ENCODE measurements around the gene B4GALNT2. TPM values are rescaled to one million over a fixed set of nuclear protein-coding genes. Genes with fewer than 3 reads are reported as not detected.
A peak's percentile ranks its signal among the peaks of the same experiment; 100 is the strongest.

The B4GALNT2 gene
- total RNA-seq, 4 donors from 2014 or later = 0.04 to 0.98 (median 0.80) TPM

DNA sequence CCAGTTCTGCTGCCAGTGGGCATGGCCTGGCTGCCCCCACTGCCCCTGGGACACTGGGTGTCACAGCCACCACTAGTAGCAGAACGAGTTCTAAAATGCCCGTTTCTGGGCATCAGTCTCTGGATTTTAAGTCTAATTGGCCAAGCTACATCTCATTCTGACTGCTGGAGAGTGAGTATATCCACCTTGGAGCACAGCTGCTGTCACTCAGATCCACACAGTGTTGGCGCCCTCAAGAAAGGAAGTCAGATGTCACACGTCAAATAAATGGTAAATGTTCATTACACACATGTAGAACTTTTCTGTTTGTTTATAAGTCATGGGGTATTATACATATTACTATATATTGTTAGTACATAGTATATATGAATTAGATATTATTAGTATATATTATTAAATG lies 58.4 kb downstream of the B4GALNT2 start:
- WGBS, 2 donors = 35 to 38% methylated on average over 4 of the region's 4 CpGs
- DNase-seq (ENCODE audit: low spot score in 2 of 2) = no peak
- TF ChIP-seq CTCF (IDR thresholded peaks at IDR 0.05) (no peak), POLR2A (IDR thresholded peaks at IDR 0.05) (no peak)
- intact Hi-C loops (cut with DNase I; ENCODE audit: low total_unique reads) = no loop called here
- H3K4me3 ChIP-seq (ENCODE audit: low read depth, poor library complexity, severe bottlenecking) = no peak overlapping the region

DNA sequence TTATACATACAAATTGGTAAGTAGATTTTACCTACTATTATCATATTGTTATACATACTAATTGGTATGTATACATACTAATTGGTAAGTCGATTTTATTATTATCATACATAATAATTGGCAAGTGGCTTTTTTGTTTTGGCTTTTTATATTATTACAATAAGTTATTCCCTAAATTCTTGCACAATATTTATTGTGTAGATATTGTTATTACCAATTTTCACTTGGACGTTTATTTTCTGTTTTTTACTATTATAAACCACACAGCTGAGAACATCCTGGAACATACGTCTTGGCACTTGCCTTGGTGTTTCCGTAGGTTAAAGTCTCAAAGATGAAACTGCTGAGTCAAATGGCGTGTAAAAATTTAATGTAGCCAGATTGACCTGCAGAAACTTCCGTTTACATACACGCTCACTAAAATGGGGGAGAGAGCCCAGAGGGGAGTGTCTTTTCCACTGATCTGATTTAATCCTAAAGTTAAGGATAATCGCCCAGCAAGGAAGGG lies 58.9 kb downstream of the B4GALNT2 start:
- H3K4me3 ChIP-seq (ENCODE audit: low read depth, poor library complexity, severe bottlenecking) = peak overlapping the region; percentile 84
- WGBS, 2 donors = 5 to 6% methylated on average over 8 of the region's 8 CpGs
- no peak for DNase-seq (ENCODE audit: low spot score in 2 of 2)
- TF ChIP-seq CTCF (IDR thresholded peaks at IDR 0.05) = no peak
- TF ChIP-seq POLR2A (IDR thresholded peaks at IDR 0.05) = no peak
- intact Hi-C loops (cut with DNase I; ENCODE audit: low total_unique reads) = no loop called here

DNA sequence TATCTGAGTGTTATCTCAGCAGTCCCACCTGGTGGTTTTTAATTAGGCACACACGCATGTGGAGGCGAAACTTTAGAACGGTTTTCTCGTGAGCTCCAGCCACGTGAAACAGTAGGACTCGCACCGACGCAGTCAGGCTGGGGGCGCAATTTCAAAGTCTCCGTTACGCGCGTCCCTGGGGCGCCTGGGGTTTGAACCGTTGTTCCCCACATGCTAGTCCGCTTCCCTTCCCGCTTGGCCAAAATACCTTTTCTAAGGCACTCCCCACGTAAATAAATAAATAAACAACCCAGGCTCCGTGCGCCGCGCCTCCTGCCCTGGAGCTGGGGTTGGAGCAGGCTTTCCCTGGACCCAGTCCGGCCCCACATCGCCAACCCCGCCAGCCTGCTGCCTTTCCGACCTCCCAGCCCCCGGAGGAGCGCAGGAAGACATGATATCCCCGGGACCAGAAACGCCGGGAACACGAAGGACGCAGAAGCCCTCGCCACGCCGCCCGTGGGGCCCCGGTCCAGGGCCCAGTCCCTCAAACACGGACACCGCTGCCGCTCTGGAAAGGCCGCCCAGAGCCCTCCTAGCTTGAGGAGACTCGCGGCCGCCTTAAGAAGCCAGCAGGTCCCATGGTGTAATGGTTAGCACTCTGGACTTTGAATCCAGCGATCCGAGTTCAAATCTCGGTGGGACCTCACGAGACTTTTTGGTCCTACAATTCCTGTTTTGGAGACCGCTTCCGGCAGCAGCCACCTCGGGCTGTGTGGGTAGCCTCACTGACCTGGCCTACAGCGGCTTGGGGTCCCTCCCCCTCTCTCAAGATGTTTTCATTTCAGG lies 59.6 kb downstream of the B4GALNT2 start:
- TF ChIP-seq CTCF (IDR thresholded peaks at IDR 0.05) (no peak), POLR2A (IDR thresholded peaks at IDR 0.05) (no peak)
- WGBS, 2 donors = 0% methylated on average over 41 to 52 of the region's 53 CpGs
- intact Hi-C loops (cut with DNase I; ENCODE audit: low total_unique reads) = no loop called here
- DNase-seq (ENCODE audit: low spot score in 2 of 2) = peak; percentile 95 to 99
- H3K4me3 ChIP-seq (ENCODE audit: low read depth, poor library complexity, severe bottlenecking) = peak overlapping the region; percentile 84

DNA sequence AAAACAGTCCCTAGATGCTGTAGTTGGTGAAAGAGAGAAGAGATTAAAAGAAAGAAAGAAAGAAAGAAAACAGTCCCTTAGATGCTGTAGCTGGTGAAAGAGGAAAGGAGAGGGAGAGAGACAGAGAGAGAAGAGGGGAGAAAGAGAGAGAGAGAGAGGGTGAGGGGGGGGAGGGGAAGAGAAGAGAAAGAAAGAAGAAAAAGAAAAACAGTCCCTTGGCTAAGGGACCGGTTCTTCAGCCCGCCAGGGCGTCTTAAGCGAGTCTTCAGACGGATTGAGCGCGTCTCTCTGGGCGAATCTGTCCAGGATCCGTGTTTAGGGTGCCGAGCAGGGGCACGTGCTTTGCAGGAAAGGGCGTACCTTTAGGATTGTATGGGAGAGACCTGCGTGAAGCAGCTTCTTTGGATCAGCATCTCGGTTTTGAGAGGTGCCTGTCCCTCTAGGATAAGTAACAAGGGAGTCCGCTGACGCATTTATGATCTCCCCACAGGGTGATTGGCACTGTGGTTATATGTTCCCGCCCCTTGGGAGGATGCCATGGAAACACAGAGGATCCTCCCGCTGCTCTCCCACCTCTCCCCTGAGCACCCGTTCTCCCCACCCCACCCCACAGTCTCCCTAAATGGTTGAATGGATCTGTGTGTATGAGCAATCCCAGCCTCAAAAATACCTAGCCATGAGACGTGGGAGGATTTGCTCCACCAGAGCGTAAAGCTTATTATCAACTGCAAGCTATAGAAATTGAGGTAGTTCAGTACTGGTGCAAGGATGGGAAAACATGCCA lies 61.1 kb downstream of the B4GALNT2 start:
- peak; percentile 63 to 92 for DNase-seq (ENCODE audit: low spot score in 2 of 2)

DNA sequence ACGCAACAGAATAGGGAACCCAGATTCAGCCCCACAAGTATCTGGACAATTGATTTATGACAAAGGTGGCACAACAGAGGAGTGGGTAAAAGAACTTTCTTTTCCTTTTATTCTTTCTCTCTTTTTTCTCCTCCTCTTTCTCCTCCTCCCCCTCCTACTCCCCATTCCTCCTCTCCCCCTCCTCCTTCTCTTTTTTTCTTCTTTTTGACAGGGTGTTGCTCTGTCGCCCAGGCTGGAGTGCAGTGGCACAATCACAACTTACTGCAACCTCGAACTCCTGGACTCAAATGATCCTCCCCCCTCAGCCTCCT lies 61.7 kb downstream of the B4GALNT2 start:
- intact Hi-C loops (cut with DNase I; ENCODE audit: low total_unique reads) = no loop called here
- no peak overlapping the region for H3K4me3 ChIP-seq (ENCODE audit: low read depth, poor library complexity, severe bottlenecking)
- WGBS, 2 donors = 44 to 47% methylated on average over 3 of the region's 3 CpGs
- no peak for TF ChIP-seq POLR2A (IDR thresholded peaks at IDR 0.05)
- no peak for TF ChIP-seq CTCF (IDR thresholded peaks at IDR 0.05)
- no peak for DNase-seq (ENCODE audit: low spot score in 2 of 2)

More for the DNA sequence above, 61.1 kb downstream of the B4GALNT2 start:
- TF ChIP-seq POLR2A (IDR thresholded peaks at IDR 0.05) = no peak
- TF ChIP-seq CTCF (IDR thresholded peaks at IDR 0.05) = no peak
- 4% methylated on average over 21 of the region's 21 CpGs for WGBS, 2 donors
- peak overlapping the region; percentile 84 for H3K4me3 ChIP-seq (ENCODE audit: low read depth, poor library complexity, severe bottlenecking)
- intact Hi-C loops (cut with DNase I; ENCODE audit: low total_unique reads) = no loop called here
